ENCODE measurements around the gene C20orf141. TPM values are rescaled to one million over a fixed set of nuclear protein-coding genes. Genes with fewer than 3 reads are reported as not detected.
"Not testable (repeated sequence)": the region's sequence is repeated elsewhere in the genome, so short reads cannot be mapped to it uniquely, and the experiment has no call there.

Gene C20orf141
- polyA plus RNA-seq, 1 donor: not detected

GRCh38 chr20:2820084-2820895, 5.5 kb downstream of the C20orf141 start:
- DNase-seq: peak; percentile 73

GRCh38 chr20:2820896-2821869, 6.4 kb downstream of the C20orf141 start:
- peak; percentile 43 for DNase-seq

GRCh38 chr20:2822073-2822472, 7.3 kb downstream of the C20orf141 start:
- no peak for DNase-seq

- DNase-seq: no peak
Observed at GRCh38 chr20:2825761-2826160, 11.0 kb downstream of the C20orf141 start.

GRCh38 chr20:2826655-2827054, 11.9 kb downstream of the C20orf141 start:
- DNase-seq: no peak

GRCh38 chr20:2829376-2829775, 14.6 kb downstream of the C20orf141 start:
- no peak for DNase-seq

- not testable (repeated sequence) for DNase-seq
Observed at GRCh38 chr20:2831206-2831605, 16.4 kb downstream of the C20orf141 start.

GRCh38 chr20:2833761-2834160, 19.0 kb downstream of the C20orf141 start:
- no peak for DNase-seq

GRCh38 chr20:2834401-2835110, 19.8 kb downstream of the C20orf141 start:
- no peak for DNase-seq

- no peak for DNase-seq
Observed at GRCh38 chr20:2835331-2835796, 20.6 kb downstream of the C20orf141 start.

GRCh38 chr20:2836035-2836434, 21.2 kb downstream of the C20orf141 start:
- DNase-seq: no peak

- no peak for DNase-seq
Observed at GRCh38 chr20:2837221-2837960, 22.6 kb downstream of the C20orf141 start.

GRCh38 chr20:2838170-2838797, 23.5 kb downstream of the C20orf141 start:
- DNase-seq: no peak

- DNase-seq: no peak
Observed at GRCh38 chr20:2838847-2839671, 24.3 kb downstream of the C20orf141 start.

- DNase-seq: no peak
Observed at GRCh38 chr20:2839732-2840137, 24.9 kb downstream of the C20orf141 start.

GRCh38 chr20:2840138-2840966, 25.6 kb downstream of the C20orf141 start, which contains the start of the genes PCED1A and VPS16:
Gene PCED1A, minus strand, starts transcription at chr20:2840655. Its CDS starts 743 bp downstream, at chr20:2839912.
Gene VPS16, plus strand, starts transcription at chr20:2840745. Its CDS starts 30 bp downstream, at chr20:2840775.
- DNase-seq: peak; percentile 85

GRCh38 chr20:2840967-2841531, 26.3 kb downstream of the C20orf141 start:
- no peak for DNase-seq

- no peak for DNase-seq
Observed at GRCh38 chr20:2845607-2846006, 30.8 kb downstream of the C20orf141 start.

Data from left kidney (tissue), 2 donors.